Upper lobe of left lung (tissue), 4 donors: ENCODE data around the gene PSENEN.

Experiments
- CTCF ChIP-seq, 6 experiments: fragments of 450-650 bp in 4 of 6; fragments of 200-600 bp in 2 of 6; sonication (generic) in 2 of 6; IDR thresholded peaks; one replicate each; pipeline ENCODE4 v1.5.1; 2016 to 2019; ENCODE audit warnings: antibody characterized with exemption in 6 of 6
- EP300 ChIP-seq, 4 donors: sonication (generic); formaldehyde crosslinking; IDR thresholded peaks; one replicate each; pipeline ENCODE4 v1.5.1; 2017; ENCODE audit warnings: antibody characterized with exemption in 4 of 4, control low read depth in 2 of 4
- POLR2A ChIP-seq, 4 donors: fragments of 450-650 bp; IDR thresholded peaks; one replicate each; pipeline ENCODE4 v1.5.1; 2016 to 2017; ENCODE audit warnings: antibody characterized with exemption in 4 of 4, mild to moderate bottlenecking in 2 of 4
- POLR2AphosphoS5 ChIP-seq, 2 donors: sonication (generic); formaldehyde crosslinking; IDR thresholded peaks; one replicate each; pipeline ENCODE4 v1.5.1; 2017; ENCODE audit warnings: antibody characterized with exemption in 2 of 2

GRCh38 chr19:35753634-35754369, 8.4 kb downstream of the PSENEN start:
- TF ChIP-seq CTCF (IDR thresholded peaks at IDR 0.05) (no peak), POLR2A (IDR thresholded peaks at IDR 0.05) (no peak), POLR2AphosphoS5 (IDR thresholded peaks at IDR 0.05) (no peak), EP300 (IDR thresholded peaks at IDR 0.05) (no peak)
